HUES48 (cell line): ENCODE measurements around the gene HTRA3.

Source experiments
- H3K27ac ChIP-seq: one replicate; pipeline ENCODE4 v1.7.0; 2013; ENCODE audit warnings: low read depth, low read length, inconsistent platforms
- H3K27me3 ChIP-seq: 2 replicates; pipeline ENCODE4 v1.6.1; 2013; ENCODE audit warnings: mild to moderate bottlenecking, low read length; ENCODE audit not compliant: control insufficient read depth, insufficient read depth
- H3K36me3 ChIP-seq: 2 replicates; pipeline ENCODE4 v1.6.1; 2013; ENCODE audit warnings: low read length; ENCODE audit not compliant: control insufficient read depth, insufficient read depth
- H3K4me1 ChIP-seq: 2 replicates; pipeline ENCODE4 v1.6.1; 2013; ENCODE audit warnings: mild to moderate bottlenecking, low read length; ENCODE audit not compliant: control insufficient read depth, insufficient read depth
- H3K4me3 ChIP-seq: 2 replicates; pipeline ENCODE4 v1.5.1; 2013; ENCODE audit warnings: mild to moderate bottlenecking, low read depth, low read length
- H3K9ac ChIP-seq: 2 replicates; pipeline ENCODE4 v1.6.1; 2013; ENCODE audit warnings: mild to moderate bottlenecking, low read depth, low read length, moderate library complexity
- H3K9me3 ChIP-seq: 2 replicates; pipeline ENCODE4 v1.6.1; 2013; ENCODE audit warnings: low read length; ENCODE audit not compliant: control insufficient read depth, insufficient read depth

The HTRA3 gene

GRCh38 chr4:8262637-8263322, 6.8 kb upstream of the HTRA3 start:
- no peak overlapping the region for H3K9ac ChIP-seq
- no peak overlapping the region for H3K27ac ChIP-seq
- H3K27me3 ChIP-seq: no peaks in the 10 kb centered on the region
- H3K4me3 ChIP-seq: no peak overlapping the region
- no peaks in the 10 kb centered on the region for H3K4me1 ChIP-seq
- no peaks in the 10 kb centered on the region for H3K36me3 ChIP-seq
- H3K9me3 ChIP-seq: no peaks in the 10 kb centered on the region

DNA sequence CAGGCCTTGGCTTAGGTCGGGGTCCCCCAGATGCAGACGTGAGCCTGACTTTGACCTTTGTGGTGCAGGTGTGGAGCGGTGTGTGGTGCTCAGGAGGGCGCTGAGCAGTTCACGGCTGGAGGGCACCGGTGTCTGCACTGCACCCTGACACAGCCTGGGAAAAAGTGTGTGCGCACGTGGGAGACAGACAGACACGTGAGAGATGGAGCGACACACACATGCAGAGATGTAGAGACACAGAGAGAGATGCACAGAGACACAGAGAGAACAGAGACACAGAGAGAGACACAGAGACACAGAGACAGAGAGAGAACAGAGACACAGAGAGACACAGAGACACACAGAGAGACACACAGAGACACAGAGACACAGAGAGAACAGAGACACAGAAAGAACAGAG, 6.2 kb upstream of the HTRA3 start:
- Histone ChIP-seq H3K9ac (no peak overlapping the region), H3K27me3 (0 out of 2 replicates have a peak, but pooled peaks cover under 1% of the 10 kb centered on the region), H3K9me3 (no peaks in the 10 kb centered on the region), H3K4me3 (no peak overlapping the region), H3K27ac (no peak overlapping the region), H3K4me1 (no peaks in the 10 kb centered on the region), H3K36me3 (no peaks in the 10 kb centered on the region)

GRCh38 chr4:8264106-8264505, 5.4 kb upstream of the HTRA3 start:
- Histone ChIP-seq H3K9me3 (no peaks in the 10 kb centered on the region), H3K27ac (no peak overlapping the region), H3K27me3 (peaks cover 7% of the 10 kb centered on the region), H3K4me3 (no peak overlapping the region), H3K4me1 (no peaks in the 10 kb centered on the region), H3K9ac (no peak overlapping the region), H3K36me3 (no peaks in the 10 kb centered on the region)

- no peaks in the 10 kb centered on the region; the same call in 1 of the 2 replicates for H3K4me1 ChIP-seq
- no peak overlapping the region for H3K27ac ChIP-seq
- H3K27me3 ChIP-seq: peaks cover 19% of the 10 kb centered on the region
- H3K9me3 ChIP-seq: no peaks in the 10 kb centered on the region
- no peak overlapping the region for H3K9ac ChIP-seq
- H3K4me3 ChIP-seq: no peak overlapping the region
- no peaks in the 10 kb centered on the region for H3K36me3 ChIP-seq
These were observed 4.2 kb upstream of the HTRA3 start for GRCh38 chr4:8265171-8265929.

- no peak overlapping the region for H3K9ac ChIP-seq
- no peak overlapping the region for H3K4me3 ChIP-seq
- peaks cover 26% of the 10 kb centered on the region for H3K27me3 ChIP-seq
- H3K27ac ChIP-seq: no peak overlapping the region
- no peaks in the 10 kb centered on the region for H3K9me3 ChIP-seq
- H3K4me1 ChIP-seq: no peaks in the 10 kb centered on the region; the same call in 1 of the 2 replicates
- H3K36me3 ChIP-seq: no peaks in the 10 kb centered on the region
These were observed 3.5 kb upstream of the HTRA3 start for GRCh38 chr4:8266088-8266487.

- no peak overlapping the region for H3K4me3 ChIP-seq
- peaks cover 30% of the 10 kb centered on the region for H3K27me3 ChIP-seq
- H3K9me3 ChIP-seq: no peaks in the 10 kb centered on the region
- H3K4me1 ChIP-seq: no peaks in the 10 kb centered on the region; the same call in 1 of the 2 replicates
- H3K27ac ChIP-seq: no peak overlapping the region
- H3K9ac ChIP-seq: no peak overlapping the region
- no peaks in the 10 kb centered on the region for H3K36me3 ChIP-seq
These were observed 3.0 kb upstream of the HTRA3 start for GRCh38 chr4:8266508-8266907.

- Histone ChIP-seq H3K9ac (no peak overlapping the region), H3K27ac (no peak overlapping the region), H3K4me1 (no peaks in the 10 kb centered on the region; the same call in 1 of the 2 replicates), H3K9me3 (no peaks in the 10 kb centered on the region), H3K4me3 (no peak overlapping the region), H3K36me3 (no peaks in the 10 kb centered on the region), H3K27me3 (peaks cover 33% of the 10 kb centered on the region)
These were observed 2.5 kb upstream of the HTRA3 start for GRCh38 chr4:8267077-8267476.

GRCh38 chr4:8268211-8268610, 1.3 kb upstream of the HTRA3 start:
- no peak overlapping the region for H3K27ac ChIP-seq
- H3K27me3 ChIP-seq: peaks cover 33% of the 10 kb centered on the region
- H3K4me3 ChIP-seq: no peak overlapping the region
- H3K36me3 ChIP-seq: no peaks in the 10 kb centered on the region
- H3K4me1 ChIP-seq: no peaks in the 10 kb centered on the region; the same call in 1 of the 2 replicates
- no peak overlapping the region for H3K9ac ChIP-seq
- H3K9me3 ChIP-seq: no peaks in the 10 kb centered on the region

GRCh38 chr4:8268901-8269534, 536 bp upstream of the HTRA3 start:
- Histone ChIP-seq H3K27ac (no peak overlapping the region), H3K4me1 (no peaks in the 10 kb centered on the region; the same call in 1 of the 2 replicates), H3K9me3 (no peaks in the 10 kb centered on the region), H3K9ac (no peak overlapping the region), H3K4me3 (peak overlapping the region; percentile 64; the same call in 1 of the 2 replicates), H3K36me3 (no peaks in the 10 kb centered on the region), H3K27me3 (peaks cover 33% of the 10 kb centered on the region)

- H3K4me3 ChIP-seq: peak overlapping the region; percentile 64; the same call in 1 of the 2 replicates
- H3K27me3 ChIP-seq: peaks cover 33% of the 10 kb centered on the region
- H3K9me3 ChIP-seq: no peaks in the 10 kb centered on the region
- no peaks in the 10 kb centered on the region; the same call in 1 of the 2 replicates for H3K4me1 ChIP-seq
- no peak overlapping the region for H3K9ac ChIP-seq
- no peak overlapping the region for H3K27ac ChIP-seq
- no peaks in the 10 kb centered on the region for H3K36me3 ChIP-seq
These were observed 841 bp downstream of the HTRA3 start for GRCh38 chr4:8270418-8270771.
